HUES6 (cell line): ENCODE data around the gene CHSY3.
A peak's percentile ranks its signal among the peaks of the same experiment; 100 is the strongest.
"Not testable (repeated sequence)": the region's sequence is repeated elsewhere in the genome, so short reads cannot be mapped to it uniquely, and the experiment has no call there.

ENCODE experiments used
- H3K27ac ChIP-seq: 2 replicates; pipeline ENCODE4 v1.7.0; 2013; ENCODE audit warnings: low read depth, mild to moderate bottlenecking, low read length, inconsistent platforms
- H3K27me3 ChIP-seq: 2 replicates; pipeline ENCODE4 v1.6.1; 2013; ENCODE audit warnings: low read length; ENCODE audit not compliant: control insufficient read depth, insufficient read depth
- H3K36me3 ChIP-seq: 2 replicates; pipeline ENCODE4 v1.6.1; 2013; ENCODE audit warnings: low read length; ENCODE audit not compliant: control insufficient read depth, insufficient read depth
- H3K4me1 ChIP-seq: 2 replicates; pipeline ENCODE4 v1.6.1; 2013; ENCODE audit warnings: low read length; ENCODE audit not compliant: control insufficient read depth, insufficient read depth
- H3K4me3 ChIP-seq: 2 replicates; pipeline ENCODE4 v1.5.1; 2013; ENCODE audit warnings: low read depth, low read length
- H3K9ac ChIP-seq: one replicate; pipeline ENCODE4 v1.6.1; 2013; ENCODE audit warnings: mild to moderate bottlenecking, low read length
- H3K9me3 ChIP-seq: 2 replicates; pipeline ENCODE4 v1.6.1; 2013; ENCODE audit warnings: low read depth, low read length; ENCODE audit not compliant: control insufficient read depth, insufficient read depth

Gene CHSY3

DNA sequence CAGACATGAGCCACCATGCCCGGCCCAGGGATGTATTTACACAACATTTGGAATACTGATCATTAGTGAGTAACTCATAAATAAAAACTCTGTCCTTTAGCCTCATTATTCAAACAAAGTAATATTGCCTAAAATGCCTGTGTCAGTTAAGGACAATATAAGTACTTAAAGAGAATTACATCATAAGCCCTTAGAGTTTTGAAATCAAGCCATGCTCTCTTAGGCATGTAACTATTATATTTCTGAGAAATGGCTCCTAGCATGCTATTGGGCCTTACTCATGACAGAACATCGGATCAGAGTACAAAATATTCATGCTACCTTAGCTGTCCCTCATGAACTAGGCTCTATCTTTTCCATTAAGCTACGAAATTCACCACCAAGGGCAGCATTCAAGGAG lies 309.3 kb downstream of the CHSY3 start:
- Histone ChIP-seq H3K27me3 (no peaks in the 10 kb centered on the region), H3K4me1 (no peaks in the 10 kb centered on the region), H3K9me3 (no peaks in the 10 kb centered on the region), H3K4me3 (no peak overlapping the region), H3K27ac (no peak overlapping the region), H3K36me3 (no peaks in the 10 kb centered on the region), H3K9ac (no peak overlapping the region)

DNA sequence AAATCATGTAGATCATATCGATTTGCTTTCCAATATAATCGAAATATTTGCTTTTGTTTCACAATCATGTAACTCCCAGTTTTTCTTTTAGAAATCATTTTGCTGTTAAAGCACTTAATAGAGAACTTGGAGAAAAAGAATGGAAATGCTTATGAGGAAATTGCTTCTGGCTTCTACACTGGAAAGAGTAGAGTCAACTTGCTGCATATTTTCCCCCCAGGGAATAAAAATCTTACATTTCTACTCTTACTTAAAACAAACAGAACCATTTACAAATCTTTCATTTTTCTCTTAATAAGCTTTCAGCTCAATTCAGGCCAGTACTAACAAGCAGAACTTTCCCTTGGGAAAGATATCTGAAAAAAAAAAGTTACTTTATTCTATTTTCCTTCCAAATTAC lies 312.0 kb downstream of the CHSY3 start:
- Histone ChIP-seq H3K4me3 (no peak overlapping the region), H3K9ac (no peak overlapping the region), H3K4me1 (no peaks in the 10 kb centered on the region), H3K27me3 (no peaks in the 10 kb centered on the region), H3K36me3 (no peaks in the 10 kb centered on the region), H3K9me3 (no peaks in the 10 kb centered on the region), H3K27ac (no peak overlapping the region)

DNA sequence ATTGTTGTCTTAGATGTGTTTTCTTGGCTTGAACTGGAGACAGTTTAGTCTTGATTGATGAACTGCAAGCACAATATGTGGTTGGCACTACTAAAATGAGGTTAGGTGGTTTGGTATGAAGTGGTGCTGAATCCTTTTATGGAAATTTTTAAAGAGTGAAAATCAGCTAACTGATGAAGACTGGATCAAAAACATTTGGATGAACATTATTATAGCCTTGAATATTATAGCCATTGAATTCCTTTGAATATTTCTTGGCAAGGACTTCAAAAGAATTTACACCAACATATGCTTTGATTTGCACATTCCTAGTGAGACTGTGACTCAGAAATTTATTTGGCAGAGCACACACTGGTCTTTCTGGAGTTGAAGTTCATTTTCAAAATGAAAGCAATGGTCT lies 318.3 kb downstream of the CHSY3 start:
- Histone ChIP-seq H3K27ac (no peak overlapping the region), H3K9ac (no peak overlapping the region), H3K27me3 (no peaks in the 10 kb centered on the region), H3K4me1 (no peaks in the 10 kb centered on the region), H3K9me3 (no peaks in the 10 kb centered on the region), H3K36me3 (no peaks in the 10 kb centered on the region), H3K4me3 (no peak overlapping the region)

DNA sequence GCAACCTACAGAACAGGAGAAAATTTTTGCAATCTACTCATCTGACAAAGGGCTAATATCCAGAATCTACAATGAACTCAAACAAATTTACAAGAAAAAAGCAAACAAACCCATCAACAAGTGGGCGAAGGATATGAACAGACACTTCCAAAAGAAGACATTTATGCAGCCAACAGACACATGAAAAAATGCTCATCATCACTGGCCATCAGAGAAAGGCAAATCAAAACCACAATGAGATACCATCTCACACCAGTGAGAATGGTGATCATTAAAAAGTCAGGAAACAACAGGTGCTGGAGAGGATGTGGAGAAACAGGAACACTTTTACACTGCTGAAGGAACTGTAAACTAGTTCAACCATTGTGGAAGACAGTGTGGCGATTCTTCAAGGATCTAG lies 322.3 kb downstream of the CHSY3 start:
- not testable (repeated sequence) for H3K9me3 ChIP-seq, H3K4me1 ChIP-seq, H3K9ac ChIP-seq, H3K4me3 ChIP-seq, H3K27me3 ChIP-seq, H3K36me3 ChIP-seq, H3K27ac ChIP-seq

DNA sequence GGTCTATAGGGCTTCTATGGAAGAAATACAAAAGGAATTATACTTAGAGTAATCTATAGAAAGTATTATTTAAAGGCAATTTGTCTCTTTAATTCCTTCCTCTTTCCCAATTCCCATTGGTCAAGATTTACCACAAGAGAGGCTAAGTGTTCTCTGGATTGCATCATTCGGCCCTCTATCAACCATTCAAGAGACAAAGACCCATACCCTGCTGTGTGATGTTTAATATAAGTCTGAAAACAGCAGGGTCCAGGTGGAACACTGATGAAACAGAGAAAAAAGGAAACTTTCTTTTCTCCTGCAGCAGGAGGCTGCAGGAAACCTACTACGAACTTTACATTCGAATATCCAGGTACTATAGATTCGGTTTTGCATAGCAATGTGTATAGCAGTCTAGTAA lies 323.4 kb downstream of the CHSY3 start:
- Histone ChIP-seq H3K4me1 (no peaks in the 10 kb centered on the region; the same call in 1 of the 2 replicates), H3K36me3 (no peaks in the 10 kb centered on the region), H3K27ac (peak overlapping the region; percentile 28; the same call in 1 of the 2 replicates), H3K9me3 (no peaks in the 10 kb centered on the region), H3K27me3 (no peaks in the 10 kb centered on the region), H3K9ac (no peak overlapping the region), H3K4me3 (no peak overlapping the region)

DNA sequence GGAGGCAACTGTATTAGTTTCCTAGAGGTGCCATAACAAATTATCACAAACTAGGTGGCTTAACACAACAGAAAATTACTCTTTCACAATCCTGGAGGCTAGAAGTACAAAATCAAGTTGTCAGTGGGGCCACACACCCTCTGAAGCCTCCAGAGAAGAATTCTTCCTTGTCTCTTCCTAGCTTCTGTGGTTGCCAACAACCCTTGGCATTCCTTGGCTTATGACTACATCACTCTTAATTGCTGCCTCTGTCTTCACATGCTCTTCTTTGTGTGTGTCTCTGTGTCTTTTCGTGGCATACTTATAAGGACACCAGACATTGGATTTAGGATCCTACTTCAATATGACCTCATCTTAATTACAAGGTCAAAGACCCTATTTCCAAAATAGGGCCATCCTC lies 327.5 kb downstream of the CHSY3 start:
- H3K9me3 ChIP-seq: no peaks in the 10 kb centered on the region
- H3K9ac ChIP-seq: no peak overlapping the region
- no peak overlapping the region for H3K27ac ChIP-seq
- H3K36me3 ChIP-seq: no peaks in the 10 kb centered on the region
- no peak overlapping the region for H3K4me3 ChIP-seq
- no peaks in the 10 kb centered on the region for H3K27me3 ChIP-seq
- H3K4me1 ChIP-seq: no peaks in the 10 kb centered on the region; the same call in 1 of the 2 replicates

DNA sequence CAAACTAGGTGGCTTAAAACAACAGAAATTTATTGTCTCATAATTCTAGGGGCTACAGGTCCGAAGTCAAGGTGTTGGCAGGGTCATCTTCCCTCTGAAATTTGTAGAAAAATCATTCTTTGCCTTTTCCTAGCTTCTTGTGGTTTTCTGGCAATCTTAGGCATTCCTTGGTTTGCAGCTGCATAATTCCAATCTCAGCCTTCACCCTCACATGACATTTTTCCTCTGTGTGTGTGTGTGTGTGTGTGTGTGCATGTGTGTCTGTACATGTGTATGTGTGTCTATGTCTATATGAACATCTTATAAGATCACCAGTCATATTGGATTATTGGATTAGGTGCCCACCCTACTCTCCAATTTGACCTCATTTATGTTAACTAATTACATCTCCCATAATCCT lies 330.6 kb downstream of the CHSY3 start:
- Histone ChIP-seq H3K27me3 (no peaks in the 10 kb centered on the region), H3K4me1 (no peaks in the 10 kb centered on the region), H3K9me3 (no peaks in the 10 kb centered on the region), H3K4me3 (no peak overlapping the region), H3K9ac (no peak overlapping the region), H3K27ac (no peak overlapping the region), H3K36me3 (no peaks in the 10 kb centered on the region)
